AG04449 (cell line): ENCODE measurements around the gene RAB12.

ENCODE experiments used
- CTCF ChIA-PET: fragments of 350-600 bp; formaldehyde crosslinking; extraction: SDS; loops from one replicate; lab custom pipeline; 2021; ENCODE audit warnings: antibody characterized with exemption; lab: Yijun Ruan, JAX
- POLR2A ChIA-PET: fragments of 400-600, 350-600 bp; formaldehyde crosslinking; extraction: SDS; loops from one replicate; lab custom pipeline; 2020; ENCODE audit warnings: antibody characterized with exemption, inconsistent platforms; lab: Yijun Ruan, JAX
- DNase-seq: peaks from one replicate; pipeline ENCODE4 v3.0.0-alpha.2; 2010; ENCODE audit warnings: low read depth, low spot score
- H3K4me3 ChIP-seq: 2 replicates; pipeline ENCODE4 v1.5.1; 2011; ENCODE audit warnings: low read depth, mild to moderate bottlenecking, control low read depth, low read length
- CTCF ChIP-seq: IDR thresholded peaks from one replicate; pipeline ENCODE4 v1.5.1; 2011; ENCODE audit warnings: mild to moderate bottlenecking, moderate library complexity, low read length, control low read depth, inconsistent platforms; ENCODE audit not compliant: insufficient read depth; ENCODE audit errors: missing control alignments

The RAB12 gene, protein sequence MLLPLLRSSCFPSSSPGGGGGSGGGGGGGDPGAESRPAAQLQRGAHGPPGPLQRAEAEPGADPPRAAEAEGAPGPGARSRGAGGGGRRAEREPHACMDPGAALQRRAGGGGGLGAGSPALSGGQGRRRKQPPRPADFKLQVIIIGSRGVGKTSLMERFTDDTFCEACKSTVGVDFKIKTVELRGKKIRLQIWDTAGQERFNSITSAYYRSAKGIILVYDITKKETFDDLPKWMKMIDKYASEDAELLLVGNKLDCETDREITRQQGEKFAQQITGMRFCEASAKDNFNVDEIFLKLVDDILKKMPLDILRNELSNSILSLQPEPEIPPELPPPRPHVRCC

DNA sequence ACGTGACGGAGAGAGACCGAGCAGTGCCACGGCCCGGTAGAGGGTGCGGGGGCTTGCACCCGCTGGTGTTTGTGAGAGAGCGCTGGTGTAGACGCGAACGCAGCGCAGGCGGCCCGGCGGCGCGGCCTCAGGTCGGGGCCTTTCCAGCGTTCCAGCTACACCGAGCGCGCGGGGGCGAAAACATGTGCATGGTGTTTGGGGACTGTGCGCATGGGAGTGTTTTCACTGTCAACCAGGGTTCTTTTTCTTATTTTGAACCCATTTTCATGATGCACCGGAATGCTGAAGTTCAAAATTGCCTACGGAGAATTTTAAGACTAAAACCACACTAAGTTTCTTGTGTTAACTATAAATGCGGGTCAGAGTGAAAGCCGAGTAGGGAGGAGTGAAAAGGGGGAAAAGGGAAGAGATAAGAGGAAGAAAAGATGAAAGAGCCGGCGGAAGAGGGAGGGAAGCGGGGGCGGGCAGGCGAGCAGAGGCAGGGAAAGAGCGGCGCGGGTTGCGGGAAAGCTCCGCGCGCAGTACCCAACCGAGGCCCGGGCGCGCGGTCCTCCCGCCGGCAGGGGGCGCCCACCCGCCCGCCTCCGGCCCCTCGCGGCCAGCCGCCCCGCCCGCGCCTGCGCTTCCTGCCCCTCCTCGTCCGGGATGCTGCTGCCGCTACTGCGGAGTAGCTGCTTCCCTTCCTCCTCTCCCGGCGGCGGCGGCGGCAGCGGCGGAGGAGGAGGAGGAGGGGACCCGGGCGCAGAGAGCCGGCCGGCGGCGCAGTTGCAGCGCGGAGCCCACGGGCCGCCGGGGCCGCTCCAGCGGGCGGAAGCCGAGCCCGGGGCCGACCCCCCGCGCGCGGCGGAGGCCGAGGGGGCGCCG is at the start of gene RAB12:
TSS of gene RAB12 (plus strand) at position 643 of the 864 bp plus-strand sequence. CDS start at position 646, 3 bp downstream.
- peak; percentile 52 for TF ChIP-seq CTCF
- CTCF ChIA-PET, result interaction anchor here (0.5 to 3.4 kb wide), 10 partner anchors 9 to 1323 kb away, joined by 3 to 25 read pairs (median 4); no protein-coding TSS in a partner anchor
- DNase-seq, result no peak
- H3K4me3 ChIP-seq, result peak within 1 kb of the TSS; percentile 82
- POLR2A ChIA-PET, result no interaction called here

- TF ChIP-seq CTCF, result no peak
- ChIA-PET POLR2A (interaction anchor here (0.7 kb wide), 1 partner anchor 12 kb away, joined by 3 read pairs; no protein-coding TSS in a partner anchor), CTCF (no interaction called here)
- no peak for DNase-seq
- no peak overlapping the region for H3K4me3 ChIP-seq
These were observed 49.5 kb upstream of the RAB12 start for GRCh38 chr18:8559612-8560186.

DNA sequence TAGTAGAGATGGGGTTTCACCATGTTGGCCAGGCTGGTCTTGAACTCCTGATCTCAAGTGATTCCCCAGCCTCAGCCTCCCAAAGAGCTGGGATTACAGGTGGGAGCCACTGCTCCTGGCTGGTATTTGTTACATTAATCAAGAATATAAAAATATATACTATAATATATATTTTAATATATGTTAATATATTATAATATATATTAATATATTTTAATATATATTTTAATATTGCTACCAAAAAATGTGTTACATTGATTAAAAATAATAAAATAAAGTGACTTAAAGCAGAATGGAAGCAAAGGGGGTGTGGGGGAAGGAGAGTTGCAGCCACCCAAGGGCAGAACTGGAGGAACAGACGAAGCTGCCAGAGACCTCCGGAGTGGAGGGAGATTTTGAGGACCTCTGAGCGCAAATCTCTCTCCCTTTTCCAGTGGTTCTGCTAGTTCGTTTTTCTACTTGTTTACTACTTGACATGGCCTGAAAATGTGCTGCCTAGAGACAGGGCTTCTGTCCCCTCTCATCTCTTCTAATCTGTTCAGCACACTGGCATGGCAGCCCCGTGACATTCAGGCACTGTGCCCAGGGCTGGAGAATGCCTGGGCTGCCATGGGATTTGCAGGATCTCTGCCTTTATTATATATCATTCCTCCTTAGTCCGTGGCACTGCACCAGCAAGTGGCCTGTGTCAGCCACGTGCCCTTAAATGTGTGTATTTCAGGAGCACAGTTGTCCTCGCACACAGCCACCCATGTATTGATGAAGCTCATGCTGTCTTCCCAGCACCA is 47.9 kb upstream of the RAB12 start:
- DNase-seq, result no peak
- CTCF ChIA-PET, result no interaction called here
- no peak overlapping the region for H3K4me3 ChIP-seq
- POLR2A ChIA-PET, result no interaction called here
- no peak for TF ChIP-seq CTCF

GRCh38 chr18:8562070-8562469 is 47.2 kb upstream of the RAB12 start:
- no peak for DNase-seq
- TF ChIP-seq CTCF, result no peak
- H3K4me3 ChIP-seq, result no peak overlapping the region
- CTCF ChIA-PET, result no interaction called here
- POLR2A ChIA-PET, result no interaction called here

DNA sequence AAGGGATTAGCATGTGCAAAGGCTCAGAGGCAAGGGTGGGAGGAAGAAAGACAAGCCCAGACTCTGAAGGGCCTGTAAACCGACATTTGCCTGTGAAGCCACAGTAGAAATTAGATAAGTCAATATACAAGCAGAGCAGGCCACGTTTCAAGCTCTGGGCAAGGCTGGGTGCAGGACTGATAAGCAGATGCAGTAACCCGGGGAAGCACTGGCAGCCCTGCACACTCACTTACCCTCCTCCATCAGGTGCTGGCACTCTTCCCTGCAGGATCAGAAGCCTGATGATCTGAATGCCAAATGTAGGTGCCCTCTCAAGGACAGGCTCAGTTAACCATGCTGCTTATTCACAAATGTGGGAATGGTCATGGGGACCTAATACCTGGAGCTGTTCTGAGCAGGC is 46.3 kb upstream of the RAB12 start:
- POLR2A ChIA-PET, result no interaction called here
- H3K4me3 ChIP-seq, result no peak overlapping the region
- CTCF ChIA-PET, result no interaction called here
- no peak for TF ChIP-seq CTCF
- no peak for DNase-seq
